ENCODE data around the gene EXD3. TPM values are rescaled to one million over a fixed set of nuclear protein-coding genes. Genes with fewer than 3 reads are reported as not detected.
"Not testable (repeated sequence)": the region's sequence is repeated elsewhere in the genome, so short reads cannot be mapped to it uniquely, and the experiment has no call there.

The EXD3 gene
- total RNA-seq, 1 donor = 28.3 TPM

DNA sequence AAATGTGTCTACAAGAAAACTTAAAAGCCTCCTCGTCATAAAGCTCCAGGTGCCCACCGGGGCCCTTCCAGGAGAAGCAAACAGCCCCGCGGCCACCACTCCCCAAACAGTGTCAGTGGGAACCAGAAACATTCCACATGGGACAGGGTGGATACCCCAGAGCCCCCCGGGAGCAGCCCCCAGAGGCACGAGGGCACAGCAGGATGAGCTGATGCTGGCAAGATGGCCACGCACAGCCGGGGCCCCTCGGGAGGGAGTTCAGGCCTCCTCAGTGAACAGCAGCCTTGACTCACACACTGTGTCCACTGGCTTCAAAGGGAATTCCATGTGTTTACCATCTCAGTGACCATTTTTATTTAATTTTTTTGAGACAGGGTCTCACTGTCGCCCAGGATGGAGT lies 10.5 kb downstream of the EXD3 start:
- DNase-seq (ENCODE audit: low read depth in 2 of 3, low spot score in 2 of 3) = no peak

DNA sequence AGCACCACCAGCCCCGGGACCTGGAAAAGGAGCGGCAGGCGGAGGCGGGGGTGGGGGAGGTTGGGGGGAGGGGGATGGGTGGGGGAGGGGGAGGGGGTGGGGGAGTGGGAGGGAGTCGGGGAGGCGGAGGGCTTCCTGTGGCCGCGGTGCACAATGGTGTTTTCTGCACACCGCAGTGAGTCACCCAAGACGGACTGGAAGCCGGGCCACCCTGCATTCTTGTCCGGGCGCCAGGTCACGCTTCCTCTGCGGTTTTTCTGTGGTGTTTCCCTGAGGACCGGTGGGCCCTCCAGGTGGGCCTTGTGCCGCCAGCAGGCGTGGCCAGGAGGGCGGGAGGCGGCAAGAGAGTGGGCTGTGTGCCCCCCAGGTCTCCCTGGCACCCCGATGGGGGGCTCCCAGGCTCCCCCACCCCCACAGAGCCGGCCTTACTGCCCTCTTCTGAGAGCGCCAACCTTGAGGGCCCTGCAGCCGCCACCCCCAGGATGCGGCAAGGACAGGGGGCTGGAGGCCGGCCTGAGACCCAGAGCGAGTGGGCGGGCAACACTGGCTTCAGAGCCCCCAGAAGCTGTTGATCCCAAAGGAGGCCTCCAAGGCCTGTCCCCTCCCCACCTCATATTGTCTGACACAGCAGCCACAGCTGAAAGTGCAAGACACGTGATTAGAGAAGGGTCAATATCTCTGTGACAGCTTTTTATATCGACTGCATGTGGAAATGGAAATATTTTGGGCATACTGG lies 11.1 kb downstream of the EXD3 start:
- DNase-seq (ENCODE audit: low read depth in 2 of 3, low spot score in 2 of 3) = peak in 2 of 3 donors; percentile 86 to 92

DNA sequence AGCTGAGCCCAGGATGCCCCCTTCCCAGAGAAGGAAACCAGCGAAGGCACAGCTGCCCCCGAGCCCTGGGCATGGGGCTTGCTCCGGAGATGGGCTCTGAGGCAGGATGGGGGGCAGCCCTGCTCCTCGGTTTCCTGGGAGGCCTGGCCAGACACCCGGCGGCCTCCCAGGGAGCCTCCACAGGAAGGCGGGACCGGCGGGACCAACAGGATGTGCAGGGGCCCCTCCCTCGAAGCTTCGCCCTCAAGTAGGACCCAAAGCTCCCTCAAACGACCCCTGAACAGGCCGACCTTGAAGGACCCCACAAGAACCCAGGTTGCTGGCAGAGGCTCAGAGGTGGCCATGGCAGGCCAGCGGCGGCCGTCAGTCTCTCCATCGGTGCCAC lies 11.7 kb downstream of the EXD3 start:
- DNase-seq (ENCODE audit: low read depth in 2 of 3, low spot score in 2 of 3) = no peak

DNA sequence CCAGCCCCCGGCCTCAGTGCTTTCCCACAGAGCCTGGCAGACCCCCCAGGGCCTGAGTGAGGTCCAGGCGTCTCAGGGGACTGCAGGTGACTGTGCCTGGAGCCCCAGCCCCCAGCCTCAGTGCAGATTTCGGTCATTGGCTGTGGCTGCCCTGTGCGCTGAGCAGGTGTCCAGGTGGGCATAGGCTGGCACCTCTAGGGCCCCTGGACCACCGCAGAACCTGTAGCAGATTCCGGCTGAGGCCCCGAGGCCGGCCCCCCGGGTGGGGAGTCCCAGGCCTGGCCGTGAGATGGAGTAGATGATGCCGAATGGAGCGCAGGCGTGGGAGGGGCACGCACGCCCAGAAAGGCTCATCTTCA lies 12.1 kb downstream of the EXD3 start:
- DNase-seq (ENCODE audit: low read depth in 2 of 3, low spot score in 2 of 3) = no peak

DNA sequence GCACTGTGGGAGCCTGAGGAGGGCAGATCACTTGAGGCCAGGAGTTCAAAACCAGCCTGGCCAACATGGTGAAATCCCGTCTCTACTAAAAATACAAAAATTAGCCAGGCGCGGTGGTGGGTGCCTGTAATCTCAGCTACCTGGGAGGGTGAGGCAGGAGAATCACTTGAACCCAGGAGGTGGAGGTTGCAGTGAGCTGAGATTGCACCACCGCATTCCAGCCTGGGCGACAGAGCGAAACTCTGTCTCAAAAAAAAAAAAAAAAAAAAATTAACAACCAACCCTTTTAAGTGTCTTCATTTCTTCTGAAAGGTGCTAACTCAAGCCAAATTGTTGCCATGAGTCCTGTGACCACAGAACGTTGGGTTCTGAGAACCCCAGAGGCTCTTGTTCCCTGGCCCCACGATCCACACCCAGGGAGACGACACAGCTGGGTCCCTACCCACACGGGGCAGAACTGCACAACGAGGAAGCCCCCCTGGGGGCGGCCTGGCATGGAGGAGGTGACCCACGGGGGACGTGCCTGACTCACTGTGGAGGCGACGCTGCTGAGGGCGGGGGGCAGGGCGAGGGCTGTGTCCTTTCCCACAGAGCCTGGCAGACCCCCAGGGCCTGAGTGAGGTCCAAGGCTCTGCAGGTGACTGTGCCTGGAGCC lies 12.6 kb downstream of the EXD3 start:
- not testable (repeated sequence) for DNase-seq (ENCODE audit: low read depth in 2 of 3, low spot score in 2 of 3)

DNA sequence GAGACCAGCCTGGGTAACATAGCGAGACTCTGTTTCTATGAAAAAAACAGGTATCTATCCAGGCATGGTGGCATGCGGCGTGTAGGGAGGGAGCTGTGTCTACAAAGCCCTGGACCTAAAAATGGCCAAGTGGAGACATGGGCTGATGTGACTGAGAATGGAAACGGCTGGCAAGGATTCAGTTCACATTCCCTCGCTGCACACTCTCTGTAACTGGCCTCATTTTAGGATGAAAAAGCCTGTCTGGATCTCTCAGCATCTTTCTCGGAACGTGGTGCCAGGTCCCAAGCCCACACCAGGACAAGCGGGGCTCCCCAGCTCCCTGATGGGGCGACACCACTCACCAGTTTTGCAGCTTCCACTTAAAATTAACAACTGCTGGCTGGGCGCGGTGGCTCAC lies 13.4 kb downstream of the EXD3 start:
- no peak for DNase-seq (ENCODE audit: low read depth in 2 of 3, low spot score in 2 of 3)

DNA sequence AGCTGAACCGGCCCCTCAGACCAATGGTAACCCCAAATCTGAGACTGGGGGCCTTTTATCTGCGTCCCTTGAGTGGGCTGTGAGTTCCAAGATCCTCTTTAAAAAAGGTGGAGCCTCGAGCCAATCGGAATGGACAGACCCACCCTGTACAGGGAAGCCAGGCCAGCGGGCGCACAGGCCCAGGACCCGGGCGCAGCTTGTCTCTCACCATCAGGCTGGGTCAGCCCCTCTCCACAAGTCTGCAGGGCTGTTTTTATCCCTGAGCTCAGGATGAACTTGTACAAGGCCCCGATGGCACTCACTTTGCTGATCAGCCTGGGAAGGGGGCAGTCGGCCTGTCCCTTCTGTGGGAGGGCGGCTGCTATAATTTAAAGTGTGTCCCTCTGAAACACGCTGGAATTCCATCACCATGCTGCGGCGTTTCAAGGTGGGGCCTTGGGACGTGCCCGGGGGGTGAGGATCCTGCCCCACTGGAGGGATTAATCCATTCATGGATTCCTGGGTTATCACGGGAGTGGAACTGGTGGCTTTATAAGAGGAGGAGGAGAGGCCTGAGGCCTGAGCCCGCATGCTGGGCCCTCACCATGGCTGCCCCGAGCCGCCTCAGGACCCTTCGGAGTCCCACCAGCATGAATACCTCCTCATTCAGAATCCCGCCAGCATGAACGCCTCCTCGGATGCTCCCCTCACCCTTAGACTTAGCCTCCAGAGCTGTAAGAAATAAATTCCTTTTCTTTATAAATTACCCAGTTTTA lies 14.1 kb downstream of the EXD3 start:
- DNase-seq (ENCODE audit: low read depth in 2 of 3, low spot score in 2 of 3) = no peak

DNA sequence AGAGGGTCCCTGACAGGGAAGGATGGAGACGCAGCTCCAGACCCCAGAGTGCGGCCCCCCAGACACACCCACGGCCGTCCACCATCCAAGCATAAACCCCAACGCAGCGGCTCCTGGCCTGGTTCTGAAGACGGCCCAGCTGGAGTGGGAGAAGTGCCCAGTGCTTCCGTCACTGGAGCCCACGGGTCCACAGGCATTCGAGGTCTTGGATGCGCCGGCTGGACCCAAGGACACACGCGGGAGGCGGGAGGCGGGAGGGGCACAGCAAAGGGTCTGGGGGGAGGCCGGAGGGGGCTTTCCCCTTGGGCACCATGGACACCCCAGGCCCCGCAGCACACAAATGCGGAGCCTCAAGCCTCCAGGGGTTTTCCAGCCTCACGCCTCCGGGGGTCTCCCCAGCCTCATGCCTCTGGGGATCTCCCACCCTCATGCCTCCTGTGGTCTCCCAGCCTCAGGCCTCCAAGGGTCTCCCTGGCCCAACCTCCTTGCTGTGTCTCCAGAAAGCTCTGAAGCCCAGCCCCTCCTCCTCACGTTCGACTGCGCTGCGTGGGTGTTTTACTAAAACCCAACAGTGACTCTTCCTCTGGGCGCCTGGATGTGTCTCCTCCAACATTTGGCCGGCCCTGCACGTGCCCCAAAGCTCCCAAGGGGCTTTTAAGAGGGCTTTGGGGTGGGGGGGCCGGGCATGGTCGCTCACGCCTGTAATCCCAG lies 15.2 kb downstream of the EXD3 start:
- DNase-seq (ENCODE audit: low read depth in 2 of 3, low spot score in 2 of 3) = no peak

DNA sequence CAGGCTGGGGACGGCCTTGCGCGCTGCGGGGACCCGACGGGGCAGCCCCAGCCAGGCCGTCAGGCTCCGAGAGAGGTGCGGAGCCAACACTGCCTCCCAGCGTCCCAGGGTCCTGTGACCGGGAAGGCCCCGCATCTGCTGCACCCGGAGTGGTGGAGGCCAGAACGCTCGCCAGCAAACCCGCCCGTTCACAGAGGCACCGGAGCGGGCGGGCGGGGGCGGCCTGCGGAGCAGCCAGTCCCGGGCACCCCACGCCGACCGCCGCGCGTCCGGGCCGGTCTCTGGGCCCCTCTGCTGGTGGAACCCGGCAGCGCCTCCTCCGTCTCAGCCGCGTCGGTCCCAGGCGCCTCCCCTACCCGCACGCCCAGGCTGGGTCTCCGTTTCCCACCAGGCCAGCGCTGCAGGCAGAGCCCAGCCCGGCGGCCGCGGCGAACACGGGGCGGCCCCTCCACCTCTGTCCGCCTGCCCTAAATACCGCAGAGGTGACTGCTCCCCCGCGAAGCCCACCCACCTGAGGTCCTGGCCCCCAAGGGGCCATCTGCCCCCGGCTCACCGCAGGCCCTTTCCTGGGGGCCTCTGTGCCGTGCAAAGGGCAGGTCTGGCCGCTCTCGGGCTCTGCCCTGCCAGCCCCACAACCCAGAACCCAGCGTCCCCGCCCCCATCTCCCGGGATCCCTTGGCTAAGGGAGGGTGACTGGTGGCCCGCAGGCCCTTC lies 15.9 kb downstream of the EXD3 start:
- DNase-seq (ENCODE audit: low read depth in 2 of 3, low spot score in 2 of 3) = peak in 2 of 3 donors; percentile 74 to 76

DNA sequence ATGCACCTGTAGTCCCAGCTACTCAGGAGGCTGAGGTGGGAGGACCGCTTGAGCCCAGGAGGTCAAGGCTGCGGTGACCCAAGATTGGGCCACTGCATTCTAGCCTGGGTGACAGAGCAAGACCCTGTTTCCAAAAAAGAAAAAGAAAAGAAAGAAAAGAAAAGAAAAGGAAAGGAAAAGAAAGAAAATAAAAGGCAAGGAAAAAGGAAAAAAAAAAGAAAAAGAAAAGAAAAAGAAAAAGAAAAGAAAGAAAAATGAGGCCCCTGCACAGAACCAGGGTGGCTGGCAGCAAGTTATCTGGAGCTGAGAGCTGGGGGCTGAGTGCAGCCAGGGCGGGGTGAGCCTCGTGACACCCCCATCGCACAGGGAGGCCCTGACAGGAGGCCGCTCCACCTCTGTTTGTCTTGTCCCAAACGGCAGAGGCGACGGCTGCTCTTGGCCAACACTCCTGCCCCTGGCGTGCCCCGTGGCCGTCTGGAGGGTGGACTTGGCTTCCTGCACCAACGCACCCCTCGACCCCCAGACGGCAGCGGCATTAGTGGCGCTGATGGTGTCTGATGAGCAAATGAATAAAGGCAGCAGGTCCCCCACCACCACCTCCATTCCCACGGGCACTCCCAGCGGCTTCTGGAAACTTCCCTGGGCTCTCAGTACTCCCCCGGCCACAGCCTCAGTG lies 16.7 kb downstream of the EXD3 start:
- no peak for DNase-seq (ENCODE audit: low read depth in 2 of 3, low spot score in 2 of 3)

DNA sequence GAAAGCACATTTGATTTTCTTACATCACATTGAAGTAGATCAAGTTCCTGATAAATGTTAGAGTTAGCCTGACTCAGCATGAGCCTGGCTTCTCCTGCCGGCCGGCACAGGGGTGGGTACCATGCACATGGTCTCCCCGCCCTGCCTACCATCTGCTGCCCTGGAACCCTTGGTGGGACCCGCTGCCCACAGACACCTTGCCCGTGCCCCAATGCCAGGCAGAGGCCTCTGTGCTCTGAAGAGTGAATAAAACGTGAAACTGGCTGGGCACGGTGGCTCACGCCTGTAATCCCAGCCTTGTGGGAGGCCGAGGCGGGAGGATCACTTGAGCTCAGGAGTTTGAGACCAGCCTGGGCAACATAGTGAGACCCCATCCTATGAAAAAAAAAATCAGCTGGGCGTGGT lies 17.3 kb downstream of the EXD3 start:
- DNase-seq (ENCODE audit: low read depth in 2 of 3, low spot score in 2 of 3) = peak in 1 of 3 donors; percentile 54

DNA sequence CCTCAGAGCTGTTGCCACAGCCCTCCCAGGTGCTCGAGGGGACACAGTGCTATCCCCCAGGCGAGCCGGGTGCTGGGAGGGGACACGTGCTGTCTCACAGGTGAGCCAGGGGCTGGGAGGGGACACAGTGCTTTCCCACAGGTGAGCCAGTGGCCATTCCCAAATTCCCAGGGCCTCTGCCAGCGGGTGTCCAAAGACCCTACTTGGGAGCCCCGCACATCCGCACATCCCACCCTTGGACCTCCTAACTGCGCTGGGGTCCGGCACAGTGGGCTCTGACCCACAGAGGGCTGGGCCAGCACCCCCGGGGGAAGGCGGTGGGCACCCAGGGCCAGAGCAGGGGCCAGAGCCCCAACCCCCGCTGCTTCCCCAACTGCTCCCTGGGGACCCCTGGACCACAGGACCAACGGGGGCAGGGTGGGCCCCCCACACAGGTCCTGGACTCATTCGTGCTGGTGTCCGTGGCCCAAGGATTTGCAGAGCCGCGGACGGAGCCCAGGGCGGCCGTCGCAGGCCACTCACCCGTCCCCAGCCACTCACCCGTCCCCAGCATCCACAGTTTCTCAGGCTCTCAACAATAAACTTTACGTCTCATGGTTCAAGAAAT lies 17.9 kb downstream of the EXD3 start:
- no peak for DNase-seq (ENCODE audit: low read depth in 2 of 3, low spot score in 2 of 3)

DNA sequence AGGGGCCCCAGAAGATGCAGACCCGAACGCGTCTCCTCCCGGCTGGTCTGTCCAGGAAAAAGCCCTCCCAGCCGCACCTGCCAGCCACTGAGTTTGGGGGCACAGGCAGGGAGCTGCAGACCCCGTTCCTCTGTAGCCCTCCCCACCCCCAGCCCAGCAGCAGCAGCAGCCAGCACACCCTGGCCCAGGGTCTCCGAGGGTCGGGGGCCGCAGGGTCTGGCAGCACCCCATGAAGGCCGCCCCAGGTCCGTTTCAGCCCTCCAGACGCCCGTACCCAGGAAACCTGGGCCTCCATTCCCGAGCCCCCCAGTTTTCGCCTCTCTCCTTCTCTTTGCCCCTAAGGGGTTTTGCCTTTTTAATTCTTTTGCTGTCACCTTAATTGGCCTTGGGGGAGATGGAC lies 19.7 kb downstream of the EXD3 start:
- no peak for DNase-seq (ENCODE audit: low read depth in 2 of 3, low spot score in 2 of 3)

DNA sequence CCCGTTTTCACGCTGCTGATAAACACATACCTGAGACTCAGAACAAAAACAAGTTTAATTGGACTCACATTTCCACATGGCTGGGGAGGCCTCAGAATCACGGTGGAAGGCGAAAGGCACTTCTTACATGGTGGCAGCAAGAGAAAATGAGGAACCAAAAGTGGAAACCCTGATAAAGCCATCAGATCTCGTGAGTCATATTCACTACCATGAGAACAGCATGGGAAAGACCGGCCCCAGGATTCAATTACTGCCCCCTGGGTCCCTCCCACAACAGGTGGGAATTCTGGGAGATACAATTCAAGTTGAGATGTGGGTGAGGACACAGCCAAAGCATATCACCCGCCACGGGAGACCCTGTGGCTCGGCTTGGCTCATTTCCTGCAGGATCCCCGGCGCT lies 20.2 kb downstream of the EXD3 start:
- peak in 1 of 3 donors; percentile 20 for DNase-seq (ENCODE audit: low read depth in 2 of 3, low spot score in 2 of 3)

DNA sequence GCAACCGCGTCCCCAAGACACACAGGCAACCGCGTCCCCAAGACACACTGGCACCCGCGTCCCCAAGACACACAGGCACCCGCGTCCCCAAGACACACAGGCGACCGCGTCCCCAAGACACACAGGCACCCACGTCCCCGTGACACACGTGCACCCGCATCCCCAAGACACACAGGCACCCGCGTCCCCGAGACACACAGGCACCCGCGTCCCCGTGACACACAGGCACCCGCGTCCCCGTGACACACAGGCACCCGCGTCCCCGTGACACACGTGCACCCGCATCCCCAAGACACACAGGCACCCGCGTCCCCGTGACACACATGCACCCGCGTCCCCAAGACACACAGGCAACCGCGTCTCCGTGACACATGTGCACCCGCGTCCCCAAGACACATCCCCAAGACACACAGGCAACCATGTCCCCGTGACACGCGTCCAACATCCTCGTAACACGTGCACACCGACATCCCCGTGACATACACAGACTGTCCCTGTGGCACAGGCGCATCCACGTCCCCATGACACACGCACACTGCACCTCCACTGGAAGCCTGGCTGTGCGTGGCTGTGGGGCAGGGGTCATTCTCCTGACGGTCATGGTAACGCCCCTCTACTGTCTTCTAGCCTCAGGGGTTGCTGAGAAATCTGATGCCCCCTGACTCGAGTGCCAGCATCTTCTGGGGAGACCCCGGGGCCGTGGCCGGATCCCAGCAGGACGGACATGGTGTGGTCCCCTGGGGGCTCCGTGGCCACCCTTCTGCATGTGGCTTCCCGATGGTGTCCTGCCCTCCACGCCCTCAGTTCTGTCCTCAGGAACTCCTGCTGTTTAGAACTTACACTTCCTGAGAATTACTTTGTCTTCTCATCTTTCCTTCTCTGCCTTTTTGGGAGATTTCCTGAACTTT lies 24.1 kb downstream of the EXD3 start:
- DNase-seq (ENCODE audit: low read depth in 2 of 3, low spot score in 2 of 3) = no peak

DNA sequence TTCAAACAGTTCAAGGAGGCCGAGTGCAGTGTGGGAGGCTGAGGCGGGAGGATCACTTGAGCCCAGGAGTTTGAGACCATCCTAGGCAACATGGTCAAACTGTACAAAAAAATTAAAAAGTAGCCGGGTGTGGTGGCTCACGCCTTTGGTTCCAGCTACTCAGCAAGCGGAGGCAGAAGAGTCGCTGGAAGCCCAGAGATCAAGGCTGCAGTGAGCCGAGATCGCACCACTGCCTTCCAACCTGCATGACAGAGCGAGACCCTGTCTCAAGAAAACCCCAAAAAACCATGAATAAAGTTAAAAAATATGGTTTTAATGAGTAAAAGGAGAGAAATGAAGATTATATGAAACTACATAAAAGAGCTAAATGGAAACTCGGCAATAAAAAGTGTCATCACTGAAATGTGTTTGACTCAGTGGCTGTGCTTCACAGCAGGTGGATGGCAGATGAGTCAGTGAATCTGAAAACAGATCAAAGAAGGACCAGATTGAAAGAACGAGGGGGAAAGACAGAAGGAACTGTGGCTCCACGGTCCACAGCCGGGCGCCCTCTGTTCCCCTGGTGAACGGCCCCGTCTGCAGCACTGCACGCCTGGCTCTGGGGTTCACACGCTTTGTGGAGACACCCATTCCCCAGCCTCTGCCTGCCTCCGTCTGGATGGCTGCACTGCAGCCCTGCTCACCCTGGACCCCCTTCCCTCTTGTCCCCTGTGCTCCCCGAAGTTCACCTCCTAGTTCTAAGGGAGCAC lies 25.1 kb downstream of the EXD3 start:
- no peak for DNase-seq (ENCODE audit: low read depth in 2 of 3, low spot score in 2 of 3)

DNA sequence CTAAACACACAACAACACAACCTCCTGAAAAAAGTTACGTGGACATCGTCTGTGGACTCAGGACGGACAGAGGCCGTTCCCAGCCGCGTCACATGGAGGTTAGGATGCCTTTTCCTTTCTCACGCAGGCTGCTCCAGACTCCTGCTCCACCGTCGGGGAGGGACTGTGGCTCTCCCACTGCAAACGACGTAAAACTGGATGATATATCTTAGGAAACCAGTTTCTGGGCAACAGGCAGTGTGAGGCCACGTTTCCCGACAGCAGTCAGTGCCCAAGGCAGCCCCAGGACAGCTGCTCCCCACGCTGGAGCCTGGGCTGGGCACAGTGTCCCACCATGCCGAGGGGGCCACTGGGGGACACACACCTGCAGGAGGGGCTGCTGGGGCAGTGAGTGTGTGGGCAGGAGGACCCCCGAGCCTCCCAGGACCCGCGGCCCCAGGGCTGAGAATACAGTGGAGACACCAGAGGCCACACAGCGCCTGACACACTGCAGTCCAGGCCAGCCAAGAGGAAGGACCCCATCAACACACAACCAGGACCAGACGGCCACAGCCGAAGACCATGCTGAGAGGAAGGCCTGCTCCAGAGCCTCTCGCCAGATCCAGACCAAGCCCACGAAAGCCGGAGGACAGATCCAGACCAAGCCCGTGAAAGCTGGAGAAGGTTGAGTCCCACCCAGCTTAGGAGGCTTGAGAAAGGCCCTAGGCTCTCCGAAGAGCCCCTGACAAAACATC lies 26.2 kb downstream of the EXD3 start:
- DNase-seq (ENCODE audit: low read depth in 2 of 3, low spot score in 2 of 3) = no peak
